Activated naive CD8-positive, alpha-beta T cell treated with anti-CD3 and anti-CD28 coated beads for 36 hours (primary cell): Measurements from ENCODE around the gene EDN1. TPM values are rescaled to one million over a fixed set of nuclear protein-coding genes. Genes with fewer than 3 reads are reported as not detected.

Experiments
- DNase-seq: peaks from one replicate; pipeline ENCODE4 v3.0.0; 2021
- H3K27ac Mint-ChIP-seq: one replicate; pipeline ENCODE4 v1.8.0; 2022; ENCODE audit warnings: mild to moderate bottlenecking, moderate library complexity, mixed read lengths
- H3K27me3 Mint-ChIP-seq: one replicate; pipeline ENCODE4 v1.8.0; 2022; ENCODE audit warnings: mild to moderate bottlenecking, mixed read lengths
- H3K36me3 Mint-ChIP-seq: one replicate; pipeline ENCODE4 v1.8.0; 2021; ENCODE audit warnings: mild to moderate bottlenecking, mixed read lengths
- H3K4me1 Mint-ChIP-seq: one replicate; pipeline ENCODE4 v1.8.0; 2021; ENCODE audit warnings: mixed read lengths
- H3K4me3 Mint-ChIP-seq: one replicate; pipeline ENCODE4 v1.8.0; 2022; ENCODE audit warnings: mild to moderate bottlenecking, moderate library complexity, mixed read lengths
- H3K9me3 Mint-ChIP-seq: one replicate; pipeline ENCODE4 v1.8.0; 2022; ENCODE audit warnings: mixed read lengths
- total RNA-seq, 2 experiments: library from RNA; stranded (reverse); gene quantifications; one replicate each; pipeline ENCODE4 v1.2.3, GENCODE V29; 2021

Gene EDN1
- total RNA-seq, 2 experiments from 2014 or later = not detected

DNA sequence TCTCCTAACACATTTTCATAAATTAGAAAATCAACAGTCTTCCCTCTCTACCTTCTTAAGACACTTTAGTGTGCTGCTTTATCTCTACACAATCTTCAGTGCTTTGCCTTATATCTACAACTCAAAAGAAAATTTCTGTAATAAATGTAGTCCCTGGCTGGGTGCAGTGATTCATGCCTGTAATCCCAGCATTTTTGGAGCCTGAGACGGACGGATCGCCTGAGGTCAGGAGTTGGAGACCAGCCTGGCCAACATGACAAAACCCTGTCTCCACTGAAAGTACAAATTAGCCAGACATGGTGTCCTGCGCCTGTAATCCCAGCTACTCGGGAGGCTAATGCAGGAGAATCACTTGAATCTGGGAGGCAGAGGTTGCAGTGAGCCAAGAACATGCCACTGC lies 9.7 kb upstream of the EDN1 start:
- Mint-ChIP-seq H3K27ac (no peak overlapping the region), H3K4me3 (no peak overlapping the region), H3K27me3 (peaks cover 11% of the 10 kb centered on the region), H3K9me3 (no peaks in the 10 kb centered on the region), H3K36me3 (no peaks in the 10 kb centered on the region), H3K4me1 (peaks cover 11% of the 10 kb centered on the region)
- DNase-seq = no peak

DNA sequence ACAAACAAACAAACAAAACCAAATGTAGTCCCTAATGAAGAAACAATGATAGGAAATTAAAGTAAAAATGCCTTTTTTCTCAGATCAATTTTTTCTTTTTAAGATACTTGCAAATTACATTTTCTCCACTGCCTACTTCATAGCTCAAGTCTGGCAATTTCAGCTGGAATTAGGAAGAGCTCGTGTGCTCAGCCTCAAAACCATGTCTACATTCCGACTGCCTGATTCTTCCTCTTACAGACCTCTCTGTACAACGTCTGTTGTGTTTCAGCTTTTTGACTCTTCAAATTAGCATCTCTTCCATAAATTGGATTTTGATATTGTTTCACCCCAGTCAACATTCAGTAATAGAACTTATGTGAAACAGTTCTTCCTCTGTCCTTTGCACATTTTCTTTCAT lies 9.3 kb upstream of the EDN1 start:
- Mint-ChIP-seq H3K4me1 (peaks cover 11% of the 10 kb centered on the region), H3K27me3 (peaks cover 11% of the 10 kb centered on the region), H3K36me3 (no peaks in the 10 kb centered on the region), H3K4me3 (no peak overlapping the region), H3K27ac (no peak overlapping the region), H3K9me3 (no peaks in the 10 kb centered on the region)
- no peak for DNase-seq

DNA sequence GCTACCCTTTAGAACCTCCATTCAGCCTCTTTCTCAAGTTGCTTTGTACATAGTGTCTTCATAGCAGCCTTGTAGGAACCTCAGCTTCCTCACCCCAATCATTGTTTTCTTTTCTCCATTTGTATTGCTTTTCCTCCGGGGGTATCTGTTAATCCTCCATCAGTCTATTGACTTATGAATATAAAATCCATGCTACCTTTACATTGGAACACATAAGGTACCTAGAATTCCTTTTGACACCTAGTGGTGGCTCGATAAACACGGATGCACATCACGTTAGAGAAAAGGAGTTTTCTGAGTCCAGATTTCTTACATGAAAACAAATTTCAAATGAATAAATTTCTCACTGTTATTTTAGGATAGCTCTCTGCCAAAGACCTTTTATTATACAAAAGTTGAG lies 6.3 kb upstream of the EDN1 start:
- peaks cover 11% of the 10 kb centered on the region for H3K4me1 Mint-ChIP-seq
- DNase-seq = no peak
- H3K36me3 Mint-ChIP-seq = no peaks in the 10 kb centered on the region
- H3K4me3 Mint-ChIP-seq = no peak overlapping the region
- no peak overlapping the region for H3K27ac Mint-ChIP-seq
- H3K9me3 Mint-ChIP-seq = no peaks in the 10 kb centered on the region
- peaks cover 16% of the 10 kb centered on the region for H3K27me3 Mint-ChIP-seq

DNA sequence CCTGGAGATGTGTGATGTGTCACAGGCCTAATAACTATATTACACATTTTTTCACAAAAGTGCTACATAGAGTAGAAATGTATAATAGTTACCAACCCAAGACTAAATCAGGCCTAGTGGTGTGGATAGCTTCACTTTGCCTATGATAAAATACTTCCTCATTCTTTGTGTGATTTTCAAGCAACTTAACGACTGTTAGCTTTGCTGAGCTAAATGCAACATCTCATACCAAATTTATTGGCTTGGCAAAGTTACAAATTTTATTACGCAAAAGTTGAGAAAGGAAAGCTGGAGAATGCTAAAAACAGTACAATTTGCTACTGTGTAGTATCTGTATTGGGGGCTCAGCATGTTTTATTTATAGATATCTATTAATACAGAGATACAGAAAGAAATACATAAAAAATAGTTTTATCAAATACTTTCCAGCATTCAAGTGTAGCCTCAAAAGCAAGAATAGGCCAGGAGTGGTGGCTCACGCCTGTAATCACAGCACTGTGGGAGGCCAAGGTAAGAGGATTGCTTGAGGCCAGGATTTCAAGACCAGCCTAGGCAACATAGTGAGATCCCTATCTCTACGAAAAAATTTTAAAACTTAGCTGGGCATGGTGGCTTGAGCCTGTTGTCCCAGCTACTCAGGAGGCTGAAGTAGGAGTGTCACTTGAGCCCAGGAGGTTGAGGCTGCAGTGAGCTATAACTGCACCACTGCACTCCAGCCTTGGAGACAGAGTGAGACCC lies 3.6 kb upstream of the EDN1 start:
- Mint-ChIP-seq H3K4me1 (peaks cover 12% of the 10 kb centered on the region), H3K4me3 (no peak overlapping the region), H3K27me3 (peaks cover 34% of the 10 kb centered on the region), H3K27ac (no peak overlapping the region), H3K9me3 (no peaks in the 10 kb centered on the region), H3K36me3 (no peaks in the 10 kb centered on the region)
- DNase-seq = no peak

DNA sequence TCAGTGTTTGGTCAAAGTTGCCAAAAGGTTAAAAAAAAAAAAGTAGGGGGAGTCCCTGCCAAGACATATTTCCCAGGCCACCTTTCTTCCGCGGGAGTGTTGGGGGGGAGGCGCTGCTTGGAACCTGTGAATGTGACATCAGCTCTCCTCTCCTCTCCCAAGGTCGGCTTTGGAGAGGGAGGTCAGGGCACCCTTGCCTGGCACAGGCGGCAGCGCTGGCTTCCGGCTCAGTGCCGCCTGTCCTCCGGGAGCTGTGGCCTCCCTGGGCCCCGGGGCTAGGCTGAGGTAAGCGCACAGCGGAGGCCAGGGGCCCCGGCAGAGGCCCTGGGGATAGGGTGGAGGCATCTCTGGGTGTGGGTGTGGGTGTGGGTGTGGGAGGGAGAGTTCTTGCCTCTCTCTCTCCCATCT lies 1.9 kb upstream of the EDN1 start:
- Mint-ChIP-seq H3K36me3 (no peaks in the 10 kb centered on the region), H3K4me1 (peaks cover 17% of the 10 kb centered on the region), H3K9me3 (no peaks in the 10 kb centered on the region), H3K4me3 (no peak overlapping the region), H3K27ac (no peak overlapping the region), H3K27me3 (peaks cover 38% of the 10 kb centered on the region)
- DNase-seq = no peak

DNA sequence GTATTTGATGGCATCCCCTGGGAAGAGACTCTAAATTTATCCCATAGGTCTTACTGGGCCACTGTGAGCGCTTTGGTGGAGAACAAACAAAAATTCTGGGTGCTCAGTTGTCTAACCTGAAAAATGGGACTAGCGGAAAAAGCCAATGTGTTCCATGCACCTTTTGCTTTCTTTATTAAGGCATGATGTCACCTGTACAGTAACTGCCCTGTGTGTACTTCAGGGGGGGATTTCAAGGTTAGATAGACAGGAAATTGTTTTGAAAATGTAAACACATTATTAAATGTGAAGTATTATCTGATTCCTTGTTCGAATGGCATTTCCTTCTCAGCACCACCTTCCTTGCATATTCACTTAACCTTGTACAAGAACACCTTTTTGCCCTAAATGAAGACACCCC lies 1.2 kb upstream of the EDN1 start:
- Mint-ChIP-seq H3K27ac (no peak overlapping the region), H3K4me3 (no peak overlapping the region), H3K9me3 (no peaks in the 10 kb centered on the region), H3K36me3 (no peaks in the 10 kb centered on the region), H3K27me3 (peaks cover 43% of the 10 kb centered on the region), H3K4me1 (peaks cover 17% of the 10 kb centered on the region)
- no peak for DNase-seq

DNA sequence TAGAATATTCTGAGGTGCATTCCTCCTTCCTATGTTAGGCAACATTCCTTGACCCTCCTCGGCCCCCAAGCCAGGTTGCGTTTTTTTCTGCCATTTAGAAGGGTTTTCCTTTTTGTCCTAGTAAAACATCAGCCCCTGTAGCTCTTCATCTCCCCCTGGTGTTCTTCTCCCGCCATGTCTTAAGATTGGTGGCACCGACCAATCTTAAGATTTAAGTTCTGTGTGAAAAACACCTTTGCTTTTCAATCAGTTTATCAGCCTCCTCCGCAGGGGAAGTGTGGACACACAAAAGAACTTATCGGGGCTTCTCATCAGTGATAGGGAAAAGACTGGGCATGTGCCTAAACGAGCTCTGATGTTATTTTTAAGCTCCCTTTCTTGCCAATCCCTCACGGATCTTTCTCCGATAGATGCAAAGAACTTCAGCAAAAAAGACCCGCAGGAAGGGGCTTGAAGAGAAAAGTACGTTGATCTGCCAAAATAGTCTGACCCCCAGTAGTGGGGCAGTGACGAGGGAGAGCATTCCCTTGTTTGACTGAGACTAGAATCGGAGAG lies 719 bp upstream of the EDN1 start:
- peaks cover 17% of the 10 kb centered on the region for H3K4me1 Mint-ChIP-seq
- no peaks in the 10 kb centered on the region for H3K36me3 Mint-ChIP-seq
- peak overlapping the region; percentile 87 for H3K4me3 Mint-ChIP-seq
- no peaks in the 10 kb centered on the region for H3K9me3 Mint-ChIP-seq
- peak; percentile 51 for DNase-seq
- no peak overlapping the region for H3K27ac Mint-ChIP-seq
- H3K27me3 Mint-ChIP-seq = peaks cover 43% of the 10 kb centered on the region

DNA sequence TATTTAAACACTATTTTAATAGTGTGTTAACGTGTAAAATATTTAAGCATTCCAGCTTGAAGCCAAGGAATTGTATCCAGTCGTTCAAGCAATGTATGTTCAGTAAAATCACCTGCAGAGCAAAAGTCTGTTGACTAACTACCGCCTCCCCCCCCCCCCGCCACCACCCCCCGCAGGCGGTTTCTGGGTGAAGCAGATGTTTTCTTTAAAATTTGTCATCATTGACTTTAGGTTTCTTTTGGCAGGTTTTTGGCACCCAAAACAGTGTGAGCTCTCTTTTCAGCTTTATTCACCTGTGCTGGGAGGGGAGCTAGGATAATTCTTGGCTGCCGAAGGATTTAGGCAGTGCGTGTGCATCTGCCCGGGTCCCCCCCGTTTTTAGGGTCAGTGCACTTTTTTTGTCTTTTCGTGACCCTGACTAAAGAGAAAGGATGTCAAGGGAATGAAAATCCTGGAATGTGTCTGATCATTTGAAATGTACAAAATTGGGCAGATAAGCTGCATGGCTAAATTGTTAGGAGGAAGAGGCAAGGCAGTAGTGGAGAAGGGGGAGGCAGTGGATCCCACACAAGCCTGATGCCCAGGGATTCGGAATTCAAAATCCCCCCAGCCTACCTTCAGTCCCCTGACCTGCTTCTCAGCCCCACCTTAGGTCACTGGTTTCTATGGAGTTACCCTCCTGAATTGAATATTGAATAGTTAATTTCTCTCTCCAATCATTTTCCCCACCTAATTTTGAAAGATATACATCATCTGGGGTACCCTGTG lies 1.1 kb downstream of the EDN1 start:
- Mint-ChIP-seq H3K4me3 (no peak overlapping the region), H3K4me1 (peaks cover 17% of the 10 kb centered on the region), H3K36me3 (no peaks in the 10 kb centered on the region), H3K9me3 (no peaks in the 10 kb centered on the region), H3K27me3 (peaks cover 43% of the 10 kb centered on the region), H3K27ac (no peak overlapping the region)
- DNase-seq = no peak

DNA sequence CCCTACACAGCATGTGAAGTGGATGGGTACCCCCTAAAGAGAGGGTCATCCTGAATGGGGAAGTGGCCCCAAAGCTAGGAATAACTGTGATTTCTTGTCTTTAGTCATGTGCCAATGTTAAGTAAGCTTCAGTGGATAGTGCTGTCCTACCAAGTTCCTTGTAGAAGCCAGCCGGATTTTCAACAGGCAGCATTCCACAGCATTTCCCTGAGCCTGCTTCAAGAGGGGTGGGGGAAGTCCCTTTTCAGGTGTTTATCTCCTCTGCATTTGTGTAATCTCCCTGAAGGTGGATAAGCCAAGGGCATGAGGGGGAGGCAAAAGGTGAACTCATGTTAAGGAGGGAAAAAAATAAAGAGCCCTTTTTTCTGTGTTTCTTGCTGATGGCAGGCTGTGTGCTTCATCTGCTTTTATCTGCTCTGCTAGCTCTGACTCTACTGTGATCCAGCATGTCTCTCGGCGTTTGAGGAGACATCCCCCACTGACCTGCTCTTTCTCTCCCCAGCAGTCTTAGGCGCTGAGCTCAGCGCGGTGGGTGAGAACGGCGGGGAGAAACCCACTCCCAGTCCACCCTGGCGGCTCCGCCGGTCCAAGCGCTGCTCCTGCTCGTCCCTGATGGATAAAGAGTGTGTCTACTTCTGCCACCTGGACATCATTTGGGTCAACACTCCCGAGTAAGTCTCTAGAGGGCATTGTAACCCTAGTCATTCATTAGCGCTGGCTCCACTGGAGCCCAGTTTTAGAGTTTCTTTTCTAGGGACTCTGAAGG lies 1.9 kb downstream of the EDN1 start:
- no peak overlapping the region for H3K4me3 Mint-ChIP-seq
- no peak for DNase-seq
- H3K9me3 Mint-ChIP-seq = no peaks in the 10 kb centered on the region
- H3K4me1 Mint-ChIP-seq = peaks cover 17% of the 10 kb centered on the region
- H3K27me3 Mint-ChIP-seq = peaks cover 43% of the 10 kb centered on the region
- no peaks in the 10 kb centered on the region for H3K36me3 Mint-ChIP-seq
- no peak overlapping the region for H3K27ac Mint-ChIP-seq

DNA sequence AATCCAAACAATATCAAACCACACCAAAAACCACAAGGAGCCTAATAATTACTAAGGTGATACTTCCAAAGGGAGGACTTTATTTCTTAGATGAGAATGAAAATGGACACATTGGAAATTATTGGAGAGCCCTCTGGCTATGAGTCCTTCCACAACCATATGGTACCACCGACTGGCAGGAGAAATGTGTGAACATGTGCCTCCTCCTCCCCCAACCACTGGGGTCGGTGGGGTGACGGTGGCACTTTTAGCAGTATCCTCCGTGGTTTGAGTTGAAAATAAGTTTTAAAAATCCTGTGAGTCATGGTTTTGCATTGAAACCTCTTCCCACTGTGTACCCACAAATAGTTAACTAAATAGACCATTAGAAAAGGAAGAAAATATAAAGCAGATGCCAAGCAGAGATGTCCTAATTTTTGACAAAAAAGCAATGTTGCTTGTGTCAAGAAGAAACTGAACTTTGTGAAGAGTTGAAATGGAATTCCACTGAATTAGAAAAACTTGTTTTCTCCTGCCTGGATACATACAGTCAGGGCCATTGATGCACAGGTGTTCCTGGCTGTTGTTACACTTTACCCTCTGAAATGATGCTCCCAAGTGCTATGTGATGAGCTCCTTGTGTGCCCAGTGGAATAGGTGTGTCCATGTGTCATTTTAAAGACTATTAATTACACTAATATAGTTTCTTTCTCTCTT lies 3.2 kb downstream of the EDN1 start:
- Mint-ChIP-seq H3K36me3 (no peaks in the 10 kb centered on the region), H3K27me3 (peaks cover 43% of the 10 kb centered on the region), H3K9me3 (no peaks in the 10 kb centered on the region), H3K4me1 (peaks cover 17% of the 10 kb centered on the region), H3K4me3 (no peak overlapping the region), H3K27ac (no peak overlapping the region)
- no peak for DNase-seq

DNA sequence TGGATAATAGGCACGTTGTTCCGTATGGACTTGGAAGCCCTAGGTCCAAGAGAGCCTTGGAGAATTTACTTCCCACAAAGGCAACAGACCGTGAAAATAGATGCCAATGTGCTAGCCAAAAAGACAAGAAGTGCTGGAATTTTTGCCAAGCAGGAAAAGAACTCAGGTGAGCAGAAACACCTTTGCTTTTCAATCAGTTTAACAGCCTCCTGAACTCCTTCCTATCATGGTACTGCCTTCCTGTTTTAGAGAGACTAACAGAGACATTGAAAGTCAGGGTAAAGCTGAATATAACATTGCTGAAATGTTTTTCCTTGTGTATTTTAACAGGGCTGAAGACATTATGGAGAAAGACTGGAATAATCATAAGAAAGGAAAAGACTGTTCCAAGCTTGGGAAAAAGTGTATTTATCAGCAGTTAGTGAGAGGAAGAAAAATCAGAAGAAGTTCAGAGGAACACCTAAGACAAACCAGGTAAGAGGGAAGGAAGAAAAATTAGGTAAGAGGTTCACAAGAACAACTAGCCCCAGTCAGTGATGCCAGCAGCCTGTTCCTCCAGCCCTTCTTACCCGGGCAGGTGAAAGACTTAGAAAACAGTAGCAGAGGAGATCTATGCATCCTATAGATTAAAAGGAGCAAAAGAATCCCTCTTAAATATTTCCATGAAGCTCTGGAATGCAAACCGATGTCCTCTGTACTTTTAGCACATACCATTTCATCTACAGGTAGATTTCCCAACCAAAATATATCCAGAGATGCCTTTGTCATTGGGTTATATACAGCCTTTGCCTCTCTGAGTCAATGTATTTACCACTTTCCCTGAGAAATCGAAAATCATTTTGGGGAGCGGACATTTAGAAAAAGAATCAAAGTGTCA lies 4.0 kb downstream of the EDN1 start:
- H3K9me3 Mint-ChIP-seq = no peaks in the 10 kb centered on the region
- H3K27me3 Mint-ChIP-seq = peaks cover 36% of the 10 kb centered on the region

DNA sequence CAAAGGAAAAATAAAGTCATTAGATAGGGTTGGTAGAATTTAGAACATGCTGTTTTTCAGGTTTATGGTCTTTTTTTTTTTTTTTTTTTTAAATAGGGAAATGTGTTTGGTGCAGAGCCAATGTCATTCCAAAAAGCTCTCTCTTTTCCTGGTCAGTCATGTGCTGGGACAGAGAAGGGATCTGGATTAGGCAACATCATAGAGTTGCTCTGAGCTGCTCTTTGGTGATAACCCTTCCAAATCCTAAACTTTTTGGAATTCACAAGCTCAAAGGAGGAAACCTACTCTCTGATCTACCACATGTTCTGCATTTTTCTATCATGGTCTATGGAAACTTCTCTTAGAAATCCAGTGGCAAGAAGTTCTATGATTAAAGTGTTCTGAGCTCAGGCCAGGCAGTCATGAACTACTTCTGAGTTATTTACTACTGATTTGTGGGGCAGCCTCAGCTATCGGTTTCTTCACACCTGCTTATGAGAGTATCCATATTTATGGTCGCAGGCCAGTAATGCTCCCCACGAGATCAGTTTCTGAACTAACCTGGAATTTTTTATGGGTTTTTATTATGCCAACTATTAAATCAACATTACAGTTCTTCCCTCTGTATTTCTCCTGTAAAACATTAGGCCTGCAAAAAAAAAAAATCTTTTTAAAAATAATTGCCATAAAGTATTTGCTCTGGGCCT lies 4.8 kb downstream of the EDN1 start:
- no peak for DNase-seq
- Mint-ChIP-seq H3K36me3 (no peaks in the 10 kb centered on the region), H3K4me1 (peaks cover 9% of the 10 kb centered on the region), H3K9me3 (no peaks in the 10 kb centered on the region), H3K27me3 (peaks cover 30% of the 10 kb centered on the region), H3K27ac (no peak overlapping the region), H3K4me3 (no peak overlapping the region)

More for the DNA sequence above, 4.0 kb downstream of the EDN1 start:
- peaks cover 15% of the 10 kb centered on the region for H3K4me1 Mint-ChIP-seq
- H3K36me3 Mint-ChIP-seq = no peaks in the 10 kb centered on the region
- H3K27ac Mint-ChIP-seq = no peak overlapping the region
- no peak for DNase-seq
- no peak overlapping the region for H3K4me3 Mint-ChIP-seq

DNA sequence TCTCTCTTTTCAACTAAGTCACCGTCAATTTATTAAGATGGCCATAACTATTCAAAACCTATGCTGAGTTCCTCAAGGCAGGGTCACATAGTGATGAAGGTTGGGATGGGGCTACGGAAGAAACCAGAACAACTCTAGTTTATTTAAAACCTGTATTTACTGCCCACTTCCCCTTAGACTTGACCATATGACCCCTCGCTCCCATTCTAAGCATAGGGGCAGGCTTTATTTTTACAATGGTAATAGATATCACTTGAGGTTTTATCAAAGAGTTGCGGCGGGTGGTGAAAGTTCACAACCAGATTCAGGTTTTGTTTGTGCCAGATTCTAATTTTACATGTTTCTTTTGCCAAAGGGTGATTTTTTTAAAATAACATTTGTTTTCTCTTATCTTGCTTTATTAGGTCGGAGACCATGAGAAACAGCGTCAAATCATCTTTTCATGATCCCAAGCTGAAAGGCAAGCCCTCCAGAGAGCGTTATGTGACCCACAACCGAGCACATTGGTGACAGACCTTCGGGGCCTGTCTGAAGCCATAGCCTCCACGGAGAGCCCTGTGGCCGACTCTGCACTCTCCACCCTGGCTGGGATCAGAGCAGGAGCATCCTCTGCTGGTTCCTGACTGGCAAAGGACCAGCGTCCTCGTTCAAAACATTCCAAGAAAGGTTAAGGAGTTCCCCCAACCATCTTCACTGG lies 5.5 kb downstream of the EDN1 start:
- no peak for DNase-seq
- Mint-ChIP-seq H3K36me3 (no peaks in the 10 kb centered on the region), H3K9me3 (no peaks in the 10 kb centered on the region), H3K27me3 (peaks cover 25% of the 10 kb centered on the region), H3K4me3 (no peak overlapping the region), H3K27ac (no peak overlapping the region), H3K4me1 (peaks cover 5% of the 10 kb centered on the region)
